ENCODE data around the gene MASP1. TPM values are rescaled to one million over a fixed set of nuclear protein-coding genes. Genes with fewer than 3 reads are reported as not detected.

The MASP1 gene
- total and polyA plus RNA-seq, 2 donors (not counting 1 experiment from before 2014, with no cell fraction given) = not detected

GRCh38 chr3:187299611-187300010, 8.1 kb upstream of the MASP1 start:
- Histone ChIP-seq H3K79me2 (ENCODE audit: control insufficient read depth, insufficient read depth, low read length) (no peaks in the 10 kb centered on the region), H3K9me3 (ENCODE audit: control extremely low read depth in 1 of 3, control insufficient read depth in 2 of 3, insufficient read depth in 1 of 3, low read length in 2 of 3) (peaks cover 0 to 2% (median 0%) of the 10 kb centered on the region in 3 donors), H3K9ac (ENCODE audit: low read length) (no peak overlapping the region), H4K20me1 (ENCODE audit: control insufficient read depth, insufficient read depth, low read length, poor library complexity, severe bottlenecking) (no peaks in the 10 kb centered on the region), H3K4me2 (replicated peaks; ENCODE audit: low read depth, low read length, poor library complexity, severe bottlenecking) (no peak overlapping the region), H3K4me1 (ENCODE audit: control insufficient read depth in 2 of 2, insufficient read depth in 2 of 2, low read length in 2 of 2) (no peaks in the 10 kb centered on the region), H3K27ac (ENCODE audit: low read length in 2 of 2) (no peak overlapping the region), H3K4me3 (ENCODE audit: control extremely low read depth in 1 of 5, extremely low read depth in 1 of 5, insufficient read depth in 1 of 5, low read depth in 2 of 5, low read length in 4 of 5) (no peak overlapping the region), H2AFZ (ENCODE audit: insufficient read depth, low read depth, low read length, poor library complexity, severe bottlenecking) (no peak overlapping the region), H3K36me3 (replicated peaks in 1 of 2; ENCODE audit: control extremely low read depth in 1 of 2, control insufficient read depth in 1 of 2, extremely low read depth in 1 of 2, insufficient read depth in 2 of 2, low read length in 1 of 2) (no peaks in the 10 kb centered on the region), H3K27me3 (replicated peaks in 1 of 4; ENCODE audit: control extremely low read depth in 1 of 4, control insufficient read depth in 3 of 4, insufficient read depth in 4 of 4, low read length in 3 of 4) (peaks cover 0 to 7% (median 1%) of the 10 kb centered on the region in 4 experiments)
- Mint-ChIP-seq H3K27me3 (peaks cover 37% of the 10 kb centered on the region), H3K4me3 (no peak overlapping the region), H3K4me1 (no peaks in the 10 kb centered on the region), H3K27ac (no peak overlapping the region), H3K9me3 (ENCODE audit: insufficient read depth) (peaks cover 2% of the 10 kb centered on the region)
- ATAC-seq (ENCODE audit: low read depth) (no peak), DNase-seq (no peak)
- POLR2A ChIA-PET = no interaction called here
- intact Hi-C loops (cut with micrococcal nuclease) = no loop called here
- 91% methylated on average over 3 of the region's 4 CpGs for WGBS (ENCODE audit: insufficient coverage)
- CTCF ChIA-PET = interaction anchor here (1.3 kb wide), 1 partner anchor 19 kb away, joined by 4 read pairs; no protein-coding TSS in a partner anchor
- TF ChIP-seq EZH2 (IDR thresholded peaks at IDR 0.05; ENCODE audit: borderline replicate concordance, insufficient read depth, low read depth, low read length, poor library complexity, severe bottlenecking) = no peak
- TF ChIP-seq, protein P1, sequence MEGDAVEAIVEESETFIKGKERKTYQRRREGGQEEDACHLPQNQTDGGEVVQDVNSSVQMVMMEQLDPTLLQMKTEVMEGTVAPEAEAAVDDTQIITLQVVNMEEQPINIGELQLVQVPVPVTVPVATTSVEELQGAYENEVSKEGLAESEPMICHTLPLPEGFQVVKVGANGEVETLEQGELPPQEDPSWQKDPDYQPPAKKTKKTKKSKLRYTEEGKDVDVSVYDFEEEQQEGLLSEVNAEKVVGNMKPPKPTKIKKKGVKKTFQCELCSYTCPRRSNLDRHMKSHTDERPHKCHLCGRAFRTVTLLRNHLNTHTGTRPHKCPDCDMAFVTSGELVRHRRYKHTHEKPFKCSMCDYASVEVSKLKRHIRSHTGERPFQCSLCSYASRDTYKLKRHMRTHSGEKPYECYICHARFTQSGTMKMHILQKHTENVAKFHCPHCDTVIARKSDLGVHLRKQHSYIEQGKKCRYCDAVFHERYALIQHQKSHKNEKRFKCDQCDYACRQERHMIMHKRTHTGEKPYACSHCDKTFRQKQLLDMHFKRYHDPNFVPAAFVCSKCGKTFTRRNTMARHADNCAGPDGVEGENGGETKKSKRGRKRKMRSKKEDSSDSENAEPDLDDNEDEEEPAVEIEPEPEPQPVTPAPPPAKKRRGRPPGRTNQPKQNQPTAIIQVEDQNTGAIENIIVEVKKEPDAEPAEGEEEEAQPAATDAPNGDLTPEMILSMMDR (IDR thresholded peaks at IDR 0.05) = no peak

DNA sequence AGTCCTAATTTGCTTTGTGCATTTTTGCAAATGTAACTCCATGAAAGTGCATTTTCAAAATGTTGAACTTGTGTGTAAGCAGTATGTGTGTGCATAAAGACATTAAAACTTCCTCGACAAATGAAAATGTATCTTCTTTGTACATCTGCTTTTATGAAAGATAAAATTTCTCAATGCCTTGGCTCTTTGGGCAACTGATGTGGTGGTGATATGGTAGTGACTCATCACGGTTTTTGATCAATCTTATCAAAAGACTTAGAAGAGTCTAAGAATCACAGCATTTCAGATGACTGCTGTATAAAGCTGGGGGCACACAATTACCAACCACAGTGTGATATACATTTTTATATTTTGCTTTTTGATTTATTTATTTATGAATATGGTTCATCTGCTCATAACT, 5.4 kb upstream of the MASP1 start:
- H3K4me1 Mint-ChIP-seq = no peaks in the 10 kb centered on the region
- Histone ChIP-seq H4K20me1 (ENCODE audit: control insufficient read depth, insufficient read depth, low read length, poor library complexity, severe bottlenecking) (no peaks in the 10 kb centered on the region), H3K9me3 (ENCODE audit: control extremely low read depth in 1 of 3, control insufficient read depth in 2 of 3, insufficient read depth in 1 of 3, low read length in 2 of 3) (peaks cover 0 to 2% (median 0%) of the 10 kb centered on the region in 3 donors), H3K27ac (ENCODE audit: low read length in 2 of 2) (no peak overlapping the region), H3K4me3 (ENCODE audit: control extremely low read depth in 1 of 5, extremely low read depth in 1 of 5, insufficient read depth in 1 of 5, low read depth in 2 of 5, low read length in 4 of 5) (no peak overlapping the region), H3K27me3 (replicated peaks in 1 of 4; ENCODE audit: control extremely low read depth in 1 of 4, control insufficient read depth in 3 of 4, insufficient read depth in 4 of 4, low read length in 3 of 4) (peaks cover 0 to 3% (median 0%) of the 10 kb centered on the region in 4 experiments), H3K36me3 (replicated peaks in 1 of 2; ENCODE audit: control extremely low read depth in 1 of 2, control insufficient read depth in 1 of 2, extremely low read depth in 1 of 2, insufficient read depth in 2 of 2, low read length in 1 of 2) (no peaks in the 10 kb centered on the region), H3K79me2 (ENCODE audit: control insufficient read depth, insufficient read depth, low read length) (no peaks in the 10 kb centered on the region), H3K4me2 (replicated peaks; ENCODE audit: low read depth, low read length, poor library complexity, severe bottlenecking) (no peak overlapping the region), H3K9ac (ENCODE audit: low read length) (no peak overlapping the region), H2AFZ (ENCODE audit: insufficient read depth, low read depth, low read length, poor library complexity, severe bottlenecking) (no peak overlapping the region), H3K4me1 (ENCODE audit: control insufficient read depth in 2 of 2, insufficient read depth in 2 of 2, low read length in 2 of 2) (no peaks in the 10 kb centered on the region)
- ATAC-seq (ENCODE audit: low read depth) = no peak
- H3K27me3 Mint-ChIP-seq = peaks cover 33% of the 10 kb centered on the region
- ChIA-PET POLR2A (no interaction called here), CTCF (no interaction called here)
- intact Hi-C loops (cut with micrococcal nuclease) = no loop called here
- no CpG with 5 or more reads among the region's 2 CpGs for WGBS (ENCODE audit: insufficient coverage)
- H3K9me3 Mint-ChIP-seq (ENCODE audit: insufficient read depth) = peaks cover 2% of the 10 kb centered on the region
- TF ChIP-seq, protein P1 (IDR thresholded peaks at IDR 0.05) = no peak
- no peak for TF ChIP-seq EZH2 (IDR thresholded peaks at IDR 0.05; ENCODE audit: borderline replicate concordance, insufficient read depth, low read depth, low read length, poor library complexity, severe bottlenecking)
- DNase-seq = no peak
- H3K4me3 Mint-ChIP-seq = no peak overlapping the region
- no peak overlapping the region for H3K27ac Mint-ChIP-seq

All from B cell (primary cell).